DND-41 (cell line): ENCODE data around the gene XPO6.

ENCODE experiments used
- CTCF ChIP-seq: IDR thresholded peaks from 2 replicates; pipeline ENCODE4 v1.5.1; 2012; ENCODE audit warnings: borderline replicate concordance, low read length, moderate library complexity, mild to moderate bottlenecking; ENCODE audit not compliant: poor library complexity, severe bottlenecking; ENCODE audit errors: extremely low read depth
- EZH2 ChIP-seq: IDR thresholded peaks from 3 replicates; pipeline ENCODE4 v1.6.1; 2012; ENCODE audit warnings: borderline replicate concordance, low read depth, mild to moderate bottlenecking, moderate library complexity, low read length, inconsistent platforms; ENCODE audit not compliant: severe bottlenecking

GRCh38 chr16:28105297-28105696 is 106.5 kb downstream of the XPO6 start:
- TF ChIP-seq CTCF (no peak), EZH2 (no peak)
